ENCODE data around the gene AFF4.

AFF4 gene

GRCh38 chr5:132840313-132840712 lies 123.1 kb downstream of the AFF4 start:
- CTCF ChIA-PET, result interaction anchor here (1.1 to 20.6 kb wide), 3 partner anchors 9 to 21 kb away, joined by 3 to 215 read pairs (median 6); partner anchors contain the start of genes GDF9, SHROOM1 and UQCRQ

GRCh38 chr5:132839426-132840301 lies 123.8 kb downstream of the AFF4 start:
- POLR2A ChIA-PET, result no interaction called here
- CTCF ChIA-PET, result interaction anchor here (0.7 to 20.6 kb wide), 5 partner anchors 10 to 36 kb away, joined by 3 to 215 read pairs (median 3); partner anchors contain the start of genes GDF9, SHROOM1 and UQCRQ
- DNase-seq (ENCODE audit: extremely low spot score), result no peak
- no peak for TF ChIP-seq CTCF (IDR thresholded peaks at IDR 0.05; ENCODE audit: control extremely low read depth, extremely low read depth, low read depth, missing control alignments)

More at GRCh38 chr5:132840313-132840712, 123.1 kb downstream of the AFF4 start:
- DNase-seq (ENCODE audit: extremely low spot score), result no peak
- POLR2A ChIA-PET, result no interaction called here
- TF ChIP-seq CTCF (IDR thresholded peaks at IDR 0.05; ENCODE audit: control extremely low read depth, extremely low read depth, low read depth, missing control alignments), result no peak

GRCh38 chr5:132838516-132839282 lies 124.7 kb downstream of the AFF4 start:
- no peak for TF ChIP-seq CTCF (IDR thresholded peaks at IDR 0.05; ENCODE audit: control extremely low read depth, extremely low read depth, low read depth, missing control alignments)
- ChIA-PET CTCF (interaction anchor here (0.7 to 20.6 kb wide), 6 partner anchors 10 to 45 kb away, joined by 3 to 215 read pairs (median 6); partner anchors contain the start of genes GDF9, SHROOM1 and UQCRQ), POLR2A (no interaction called here)
- DNase-seq (ENCODE audit: extremely low spot score), result no peak

- CTCF ChIA-PET, result interaction anchor here (1.3 to 20.6 kb wide), 3 partner anchors 9 to 24 kb away, joined by 8 to 215 read pairs (median 14); partner anchors contain the start of genes GDF9, SHROOM1 and UQCRQ
- no peak for DNase-seq (ENCODE audit: extremely low spot score)
- POLR2A ChIA-PET, result no interaction called here
- TF ChIP-seq CTCF (IDR thresholded peaks at IDR 0.05; ENCODE audit: control extremely low read depth, extremely low read depth, low read depth, missing control alignments), result no peak
These were observed 125.6 kb downstream of the AFF4 start for GRCh38 chr5:132837868-132838267.

- ChIA-PET POLR2A (no interaction called here), CTCF (interaction anchor here (3.6 to 20.6 kb wide), 2 partner anchors 17 to 25 kb away, joined by 14 to 215 read pairs; partner anchors contain the start of genes GDF9 and UQCRQ)
- no peak for TF ChIP-seq CTCF (IDR thresholded peaks at IDR 0.05; ENCODE audit: control extremely low read depth, extremely low read depth, low read depth, missing control alignments)
- no peak for DNase-seq (ENCODE audit: extremely low spot score)
These were observed 126.6 kb downstream of the AFF4 start for GRCh38 chr5:132836852-132837251.

GRCh38 chr5:132834057-132834456 lies 129.4 kb downstream of the AFF4 start:
- POLR2A ChIA-PET, result no interaction called here
- TF ChIP-seq CTCF (IDR thresholded peaks at IDR 0.05; ENCODE audit: control extremely low read depth, extremely low read depth, low read depth, missing control alignments), result no peak
- CTCF ChIA-PET, result interaction anchor here (2.2 to 20.6 kb wide), 4 partner anchors 9 to 447 kb away, joined by 6 to 215 read pairs (median 52); partner anchors contain the start of genes GDF9 and UQCRQ
- DNase-seq (ENCODE audit: extremely low spot score), result no peak

All from GM10248 (cell line).